Body of pancreas (tissue), 4 donors: Measurements from ENCODE around the gene WEE1. TPM values are rescaled to one million over a fixed set of nuclear protein-coding genes. Genes with fewer than 3 reads are reported as not detected.

ENCODE experiments used
- ATAC-seq: fragments of 150-250 bp; one replicate; pipeline ENCODE4 v1.9.1; 2016
- DNase-seq, 4 donors: peaks; one replicate each; pipeline ENCODE4 v3.0.0-alpha.2; 2019
- H3K27ac ChIP-seq, 4 donors: fragments of 200-600 bp; sonication (generic); 1 replicate in 3 of 4; 2 replicates in 1 of 4; pipeline versions ENCODE4 v1.5.1 to v1.6.1; 2016 to 2019; ENCODE audit warnings: mild to moderate bottlenecking in 1 of 4, mixed read lengths in 1 of 4, moderate library complexity in 1 of 4
- H3K27me3 ChIP-seq, 2 donors: fragments of 200-600 bp; sonication (generic); one replicate each; pipeline ENCODE4 v1.6.0; 2016; ENCODE audit warnings: mild to moderate bottlenecking in 1 of 2
- H3K36me3 ChIP-seq, 2 donors: fragments of 200-600 bp; sonication (generic); replicated peaks in 1 of 2; 2 replicates each; pipeline ENCODE4 v1.5.1; 2016; ENCODE audit warnings: low read depth in 2 of 2; ENCODE audit not compliant: insufficient read depth in 1 of 2
- H3K4me1 ChIP-seq: fragments of 200-600 bp; sonication (generic); one replicate; pipeline ENCODE4 v1.6.0; 2016
- H3K4me3 ChIP-seq, 2 donors: fragments of 200-600 bp; sonication (generic); 1 replicate in 1 of 2; 2 replicates in 1 of 2; pipeline ENCODE4 v1.5.1; 2016 to 2019
- H3K9me3 ChIP-seq, 3 donors: fragments of 200-600 bp; sonication (generic); 1 replicate in 2 of 3; 2 replicates in 1 of 3; pipeline ENCODE4 v1.5.1; 2016
- CTCF ChIP-seq, 7 experiments: fragments of 450-650 bp in 4 of 7; fragments of 200-600 bp in 3 of 7; sonication (generic) in 3 of 7; IDR thresholded peaks; one replicate each; pipeline ENCODE4 v1.5.1; 2016 to 2019; ENCODE audit warnings: antibody characterized with exemption in 7 of 7
- POLR2A ChIP-seq, 3 donors: fragments of 450-650 bp; IDR thresholded peaks; one replicate each; pipeline ENCODE4 v1.6.1; 2016; ENCODE audit warnings: antibody characterized with exemption in 3 of 3, mild to moderate bottlenecking in 2 of 3
- WGBS, 2 donors: methylation state at CpG; one replicate each; pipeline ENCODE4 v1.1.5; 2017; 5-methylcytosine and 5-hydroxymethylcytosine counted together
- intact Hi-C: fragments of 100-400 bp; cut with DNase I; formaldehyde crosslinking; loops from one replicate; pipeline ENCODE4 v1.15.1; 2023
- total RNA-seq, 2 donors: library from RNA; depleted of rRNA; stranded (reverse); fragments of >200 nt; gene quantifications; one replicate each; pipeline ENCODE4 v1.1.0, GENCODE V29; 2016

Gene WEE1
- total RNA-seq, 2 donors from 2014 or later, result 11.2 to 16.8 TPM

DNA sequence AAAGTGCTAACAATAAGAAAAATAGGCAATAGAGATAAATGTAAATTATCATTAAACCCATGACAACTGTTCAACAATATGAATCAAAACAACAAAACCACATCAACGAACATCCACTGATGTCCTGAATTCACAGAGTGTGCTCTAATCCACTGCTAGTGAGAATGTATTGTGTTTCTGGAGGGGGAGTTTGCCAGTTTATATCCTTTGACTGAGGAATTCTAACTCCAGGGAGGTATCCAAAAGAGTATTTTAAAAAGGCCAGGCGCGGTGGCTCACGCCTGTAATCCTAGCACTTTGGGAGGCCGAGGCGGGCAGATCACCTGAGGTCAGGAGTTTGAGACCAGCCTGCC, 1.7 kb upstream of the WEE1 start:
- TF ChIP-seq POLR2A (IDR thresholded peaks at IDR 0.05) (no peak), CTCF (IDR thresholded peaks at IDR 0.05) (no peak)
- Histone ChIP-seq H3K27me3 (no peaks in the 10 kb centered on the region), H3K36me3 (no peaks in the 10 kb centered on the region), H3K9me3 (no peaks in the 10 kb centered on the region), H3K4me3 (no peak overlapping the region), H3K27ac (no peak overlapping the region), H3K4me1 (peaks cover 56% of the 10 kb centered on the region)
- ATAC-seq (no peak), DNase-seq (no peak)
- 91 to 92% methylated on average over 6 of the region's 6 CpGs for WGBS, 2 donors
- intact Hi-C loops, result no loop called here

- TF ChIP-seq POLR2A (IDR thresholded peaks at IDR 0.05), result peak in 1 of 3 donors; percentile 9
- TF ChIP-seq CTCF (IDR thresholded peaks at IDR 0.05), result peak in 1 of 7 experiments; percentile 13
- peak overlapping the region; percentile 7 to 36 for H3K4me3 ChIP-seq
- H3K9me3 ChIP-seq, result no peaks in the 10 kb centered on the region
- no peaks in the 10 kb centered on the region for H3K27me3 ChIP-seq
- H3K4me1 ChIP-seq, result peaks cover 36% of the 10 kb centered on the region
- WGBS, 2 donors, result 0% methylated on average over 115 of the region's 122 CpGs; no CpG with 5 or more reads in 1 of the 2 donors
- ATAC-seq (peak; percentile 4), DNase-seq (peak; percentile 20 to 48 (median 38))
- peak overlapping the region; percentile 87 to 99 (median 94) for H3K27ac ChIP-seq
- intact Hi-C loops, result no loop called here
- no peaks in the 10 kb centered on the region for H3K36me3 ChIP-seq
Measured at GRCh38 chr11:9573775-9574621, 528 bp downstream of the WEE1 start.

DNA sequence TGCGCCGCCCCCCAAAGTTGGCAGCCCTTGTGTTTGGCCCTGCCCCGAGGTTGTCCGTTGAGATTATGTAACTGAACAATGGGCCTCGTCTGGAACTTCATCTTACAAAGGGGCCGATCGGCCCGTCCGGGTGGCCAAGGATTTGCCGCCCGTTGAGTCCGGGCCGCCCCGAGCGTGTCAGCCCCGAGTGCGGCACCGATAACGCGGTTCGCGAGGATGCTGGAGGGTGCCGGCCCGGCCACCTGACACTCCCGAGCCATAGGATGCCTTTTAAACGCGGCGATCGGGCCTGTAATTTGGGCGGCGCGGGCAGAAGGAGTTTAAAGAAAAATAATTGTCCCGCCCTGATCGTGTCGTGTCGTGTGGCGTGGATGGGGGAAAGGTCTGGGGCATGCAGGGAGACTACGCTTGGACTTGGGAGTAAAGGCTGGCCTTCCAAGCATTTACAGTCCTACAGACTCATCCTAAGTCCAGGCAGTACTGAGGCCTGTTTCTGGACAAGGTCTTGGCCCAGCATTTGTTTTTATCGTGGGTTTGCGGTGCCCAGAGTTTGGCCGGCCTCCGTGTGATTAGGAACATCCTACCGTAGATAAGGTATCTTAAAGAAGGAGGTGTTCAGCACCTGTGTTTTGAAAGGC, 1.3 kb downstream of the WEE1 start:
- Histone ChIP-seq H3K9me3 (no peaks in the 10 kb centered on the region), H3K36me3 (no peaks in the 10 kb centered on the region), H3K4me3 (peak overlapping the region in 1 of 2 donors; percentile 36), H3K27ac (peak overlapping the region; percentile 87 to 99 (median 94)), H3K27me3 (no peaks in the 10 kb centered on the region), H3K4me1 (peaks cover 29% of the 10 kb centered on the region)
- intact Hi-C loops, result no loop called here
- no peak for ATAC-seq
- 0 to 1% methylated on average over 25 to 41 of the region's 43 CpGs for WGBS, 2 donors
- peak; percentile 19 to 39 (median 31) for DNase-seq
- no peak for TF ChIP-seq CTCF (IDR thresholded peaks at IDR 0.05)
- TF ChIP-seq POLR2A (IDR thresholded peaks at IDR 0.05), result peak in 1 of 3 donors; percentile 35

GRCh38 chr11:9575260-9576240, 2.1 kb downstream of the WEE1 start:
- peaks cover 23% of the 10 kb centered on the region for H3K4me1 ChIP-seq
- 23 to 29% methylated on average over 17 of the region's 17 CpGs for WGBS, 2 donors
- H3K27ac ChIP-seq, result peak overlapping the region; percentile 87 to 99 (median 94)
- no peak for TF ChIP-seq CTCF (IDR thresholded peaks at IDR 0.05)
- TF ChIP-seq POLR2A (IDR thresholded peaks at IDR 0.05), result peak in 2 of 3 donors; percentile 42 to 50
- H3K36me3 ChIP-seq, result no peaks in the 10 kb centered on the region
- no peak overlapping the region for H3K4me3 ChIP-seq
- intact Hi-C loops, result no loop called here
- H3K27me3 ChIP-seq, result no peaks in the 10 kb centered on the region
- H3K9me3 ChIP-seq, result no peaks in the 10 kb centered on the region
- DNase-seq (peak; percentile 41 to 70 (median 58)), ATAC-seq (no peak)
